Dedifferentiated amniotic fluid mesenchymal stem cell (primary cell): ENCODE data around the gene DCST2.

Experiments used
- DNase-seq: peaks from one replicate; pipeline ENCODE4 v3.0.0-alpha.2; 2016; ENCODE audit errors: extremely low spot score

Gene DCST2

DNA sequence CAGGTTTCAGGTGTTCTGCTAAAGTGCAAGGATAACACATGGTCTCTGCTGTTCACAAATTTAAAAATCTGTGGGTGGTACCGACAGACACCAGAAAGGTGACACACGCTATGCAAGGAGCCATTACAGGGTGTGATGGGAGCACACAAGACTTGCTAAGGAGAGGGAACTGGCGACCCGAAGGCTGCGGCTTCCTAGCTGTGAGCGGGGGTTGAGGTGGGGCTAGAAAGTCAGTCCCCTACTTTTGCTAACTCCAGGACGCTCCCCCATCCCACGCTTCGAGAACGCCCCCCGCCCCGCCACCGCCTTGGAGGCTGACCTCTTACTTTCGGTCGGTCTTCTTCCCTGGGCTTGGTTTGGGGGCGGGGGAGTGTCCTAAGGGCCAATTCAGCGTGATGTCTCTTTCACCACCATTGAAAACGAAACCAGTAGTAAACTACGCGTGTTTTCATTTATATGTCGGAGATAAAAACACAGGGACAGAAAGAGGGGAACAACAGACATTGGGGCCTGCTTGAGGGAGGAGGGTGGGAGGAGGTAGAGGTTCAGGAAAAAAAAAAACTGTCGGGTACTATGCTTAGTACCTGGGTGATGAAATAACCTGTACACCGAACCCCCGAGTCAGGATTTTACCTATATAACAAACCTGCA lies 58.0 kb downstream of the DCST2 start:
- peak; percentile 37 for DNase-seq

DNA sequence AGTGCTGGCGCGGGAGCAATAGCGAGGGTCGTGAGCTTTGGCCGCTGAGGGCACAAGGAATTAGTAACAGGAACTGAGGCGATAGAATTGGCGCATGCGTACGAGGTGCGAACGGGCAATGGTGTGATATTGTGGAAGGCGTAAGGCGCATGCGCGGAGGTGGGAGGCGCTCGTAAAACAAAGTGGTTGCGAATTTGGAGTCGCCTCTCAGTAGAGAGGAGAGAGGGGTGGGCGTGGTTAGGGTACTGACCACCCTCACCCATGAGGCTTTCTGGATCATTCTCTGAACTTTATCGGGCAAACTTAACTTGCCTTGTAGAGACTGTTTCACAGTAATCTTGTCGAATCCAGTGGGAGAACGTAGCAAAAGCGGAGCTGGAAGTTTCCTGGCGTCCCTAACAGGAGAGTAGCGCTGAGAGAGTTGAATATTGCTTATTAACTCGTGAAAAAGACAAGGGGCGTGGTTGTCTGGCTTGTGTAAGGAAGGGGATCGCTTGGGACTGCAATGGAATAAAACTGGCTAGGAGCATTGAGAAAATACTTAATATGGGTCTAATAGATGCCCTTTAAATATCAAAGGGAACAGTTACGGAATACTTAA lies 58.7 kb downstream of the DCST2 start:
- peak; percentile 89 for DNase-seq

DNA sequence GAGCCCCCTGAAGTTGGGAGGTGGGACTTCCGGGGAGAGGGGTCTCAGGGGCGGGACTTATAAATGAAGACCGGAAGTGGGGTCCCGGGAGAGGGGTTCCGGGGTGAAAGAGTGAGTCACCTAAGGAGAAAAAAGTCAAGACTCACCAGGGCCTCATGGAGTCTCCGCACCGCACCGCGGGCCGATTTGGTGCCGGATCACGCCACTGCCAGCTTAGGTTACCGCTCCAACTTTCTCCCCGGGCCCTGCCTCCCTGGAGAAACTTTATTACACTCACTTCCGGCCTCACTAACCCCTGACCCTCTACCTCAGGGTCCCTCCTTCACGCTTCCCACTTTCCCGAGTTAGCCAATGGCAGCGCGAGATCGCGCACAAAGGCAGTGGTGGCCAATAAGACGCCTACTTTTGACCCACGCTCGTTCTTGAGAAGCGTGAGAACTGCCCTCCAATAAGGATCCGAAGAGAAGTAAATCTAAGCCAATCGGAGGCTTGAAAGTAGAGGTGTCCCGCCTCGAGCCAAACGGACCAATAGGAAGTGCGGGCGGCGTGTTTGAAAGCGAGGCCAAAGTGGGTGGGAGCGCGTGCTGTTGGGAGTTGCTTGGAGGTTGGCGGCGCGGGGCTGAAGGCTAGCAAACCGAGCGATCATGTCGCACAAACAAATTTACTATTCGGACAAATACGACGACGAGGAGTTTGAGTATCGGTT lies 59.3 kb downstream of the DCST2 start, which contains the start of gene CKS1B:
TSS of gene CKS1B (plus strand) at position 580 of the 706 bp plus-strand sequence. CDS start at position 645, 65 bp downstream.
- DNase-seq, result peak; percentile 100

- peak; percentile 96 for DNase-seq
Measured at GRCh38 chr1:154973344-154974101, 60.1 kb downstream of the DCST2 start.

DNA sequence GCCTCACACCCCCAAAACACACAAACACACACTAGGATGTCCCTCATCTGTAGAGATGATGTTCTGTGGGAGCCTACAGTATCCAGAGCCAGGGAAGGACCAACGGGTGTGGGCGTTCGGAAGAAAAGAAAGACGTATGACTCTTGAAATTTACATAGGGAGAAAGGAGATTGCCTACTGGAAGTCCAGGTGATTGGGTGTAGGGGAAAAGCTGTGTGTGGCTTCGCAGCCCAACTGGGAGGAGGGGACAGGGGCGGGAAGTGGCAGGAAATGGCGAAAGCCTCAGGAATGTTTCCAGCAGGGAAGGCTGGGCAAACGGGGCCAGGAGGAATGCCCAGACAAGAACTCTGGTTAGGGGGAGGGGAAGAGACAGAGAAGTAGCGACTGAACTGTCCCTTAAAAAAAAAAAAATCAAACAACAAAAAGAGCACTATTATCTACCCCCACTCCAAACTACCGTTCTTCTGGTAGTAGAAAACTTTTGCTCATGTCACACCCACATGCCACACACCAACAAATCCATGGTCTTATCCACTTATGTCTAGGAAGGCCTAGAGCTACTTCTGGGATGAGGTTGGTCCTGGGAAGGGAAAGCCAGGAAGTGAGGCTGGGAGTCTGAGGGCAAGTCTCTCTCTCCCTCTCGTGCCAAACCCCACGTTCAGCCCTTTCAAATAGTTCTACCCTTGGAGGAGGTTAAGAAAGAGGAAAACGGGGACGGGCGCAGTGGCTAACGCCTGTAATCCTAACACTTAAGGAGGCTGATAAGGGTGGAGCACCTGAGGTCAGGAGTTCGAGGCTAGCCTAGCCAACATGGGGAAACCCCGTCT lies 60.9 kb downstream of the DCST2 start:
- DNase-seq, result peak; percentile 81

DNA sequence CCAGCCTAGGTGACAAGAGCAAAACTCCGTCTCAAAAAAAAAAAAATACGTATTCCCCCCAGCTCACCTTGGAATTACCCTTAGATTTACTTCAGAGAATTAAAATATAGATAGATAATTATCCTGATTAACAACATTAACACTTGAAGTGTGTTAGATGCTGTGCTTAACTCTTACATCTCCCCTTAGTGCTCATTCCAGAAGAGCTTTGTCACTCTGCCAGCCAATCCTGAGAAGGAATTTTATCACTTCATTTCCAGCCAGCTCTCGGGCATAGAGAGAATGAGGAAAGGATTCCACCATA lies 61.4 kb downstream of the DCST2 start:
- DNase-seq, result no peak

DNA sequence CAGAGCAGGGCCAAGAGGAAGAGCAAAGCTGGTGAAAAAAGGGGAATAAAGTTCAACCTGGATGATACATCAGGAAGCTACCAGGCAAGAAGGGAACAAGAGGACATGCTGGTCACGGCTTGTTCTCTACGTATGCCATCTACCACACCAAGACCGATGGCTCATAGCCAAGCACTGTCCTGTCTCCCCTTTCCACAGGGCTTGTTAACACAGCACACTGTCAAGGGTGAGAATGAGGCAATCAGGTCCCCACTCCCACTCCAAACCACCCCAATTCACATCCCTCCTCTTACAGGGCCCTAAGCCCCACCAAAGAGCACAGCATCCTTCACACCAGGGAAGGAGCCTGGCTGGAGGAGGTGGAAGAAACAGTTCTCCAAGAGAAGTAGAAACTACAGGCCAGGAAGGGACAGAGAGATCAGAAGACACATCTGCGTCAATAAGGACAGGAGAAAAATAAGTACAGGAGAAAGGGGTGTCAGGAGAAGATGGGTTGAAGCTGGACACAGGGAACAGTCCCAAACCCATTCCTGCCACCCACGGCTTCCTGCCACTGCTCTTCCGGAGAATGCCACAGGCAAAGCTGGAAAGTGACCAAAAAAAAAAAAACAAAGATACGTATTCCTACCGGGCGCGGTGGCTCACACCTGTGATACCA lies 62.1 kb downstream of the DCST2 start:
- DNase-seq, result no peak

- peak; percentile 91 for DNase-seq
Measured at GRCh38 chr1:154970631-154971340, 62.8 kb downstream of the DCST2 start, which contains the start of gene SHC1. SHC1 (minus strand) TSS chr1:154970747; CDS start chr1:154970526, 221 bp downstream.

- no peak for DNase-seq
Measured at GRCh38 chr1:154969860-154970452, 63.6 kb downstream of the DCST2 start.

GRCh38 chr1:154969246-154969645 lies 64.3 kb downstream of the DCST2 start:
- no peak for DNase-seq

GRCh38 chr1:154968731-154969130 lies 64.8 kb downstream of the DCST2 start:
- no peak for DNase-seq
